Body of pancreas (tissue), 4 donors: ENCODE data around the gene CDKAL1.

Source experiments
- POLR2A ChIP-seq, 3 donors: fragments of 450-650 bp; IDR thresholded peaks; one replicate each; pipeline ENCODE4 v1.6.1; 2016; ENCODE audit warnings: antibody characterized with exemption in 3 of 3, mild to moderate bottlenecking in 2 of 3
- TF ChIP-seq, protein P1 (sequence below), 7 experiments: fragments of 450-650 bp in 4 of 7; fragments of 200-600 bp in 3 of 7; sonication (generic) in 3 of 7; IDR thresholded peaks; one replicate each; pipeline ENCODE4 v1.5.1; 2016 to 2019; ENCODE audit warnings: antibody characterized with exemption in 7 of 7

DNA sequence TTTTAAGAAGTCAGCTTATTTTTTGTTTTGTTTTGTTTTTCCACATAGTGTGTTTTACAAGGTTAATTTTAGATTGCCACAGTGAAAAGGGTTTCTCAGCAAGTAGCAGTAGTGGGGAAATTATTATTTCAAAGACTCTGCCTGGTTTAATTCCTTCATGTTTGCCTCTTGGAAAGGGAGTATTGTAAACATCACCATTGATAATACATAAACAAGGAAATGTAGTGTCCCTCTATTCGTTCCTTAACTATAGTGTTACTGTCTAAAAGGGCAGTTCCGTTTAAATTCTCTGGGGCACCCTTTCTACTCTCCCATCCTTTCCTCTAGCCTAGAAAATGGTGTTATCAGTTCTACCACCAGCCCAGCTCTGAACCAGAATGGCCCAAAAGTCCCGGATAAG lies 668.3 kb downstream of the CDKAL1 start:
- TF ChIP-seq POLR2A (IDR thresholded peaks at IDR 0.05): no peak
- TF ChIP-seq, protein P1, sequence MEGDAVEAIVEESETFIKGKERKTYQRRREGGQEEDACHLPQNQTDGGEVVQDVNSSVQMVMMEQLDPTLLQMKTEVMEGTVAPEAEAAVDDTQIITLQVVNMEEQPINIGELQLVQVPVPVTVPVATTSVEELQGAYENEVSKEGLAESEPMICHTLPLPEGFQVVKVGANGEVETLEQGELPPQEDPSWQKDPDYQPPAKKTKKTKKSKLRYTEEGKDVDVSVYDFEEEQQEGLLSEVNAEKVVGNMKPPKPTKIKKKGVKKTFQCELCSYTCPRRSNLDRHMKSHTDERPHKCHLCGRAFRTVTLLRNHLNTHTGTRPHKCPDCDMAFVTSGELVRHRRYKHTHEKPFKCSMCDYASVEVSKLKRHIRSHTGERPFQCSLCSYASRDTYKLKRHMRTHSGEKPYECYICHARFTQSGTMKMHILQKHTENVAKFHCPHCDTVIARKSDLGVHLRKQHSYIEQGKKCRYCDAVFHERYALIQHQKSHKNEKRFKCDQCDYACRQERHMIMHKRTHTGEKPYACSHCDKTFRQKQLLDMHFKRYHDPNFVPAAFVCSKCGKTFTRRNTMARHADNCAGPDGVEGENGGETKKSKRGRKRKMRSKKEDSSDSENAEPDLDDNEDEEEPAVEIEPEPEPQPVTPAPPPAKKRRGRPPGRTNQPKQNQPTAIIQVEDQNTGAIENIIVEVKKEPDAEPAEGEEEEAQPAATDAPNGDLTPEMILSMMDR (IDR thresholded peaks at IDR 0.05): no peak
